NB4 (cell line): ENCODE results near the gene UNC5C.

Experiments used
- MYC ChIP-seq: IDR thresholded peaks from 2 replicates; pipeline ENCODE4 v1.6.1; 2011; ENCODE audit warnings: low read depth, low read length
- POLR2A ChIP-seq: IDR thresholded peaks from 2 replicates; pipeline ENCODE4 v1.6.1; 2011; ENCODE audit warnings: mild to moderate bottlenecking; ENCODE audit not compliant: insufficient read length; ENCODE audit errors: extremely low read depth
- TF ChIP-seq, protein P1 (sequence below): IDR thresholded peaks from one replicate; pipeline ENCODE4 v1.5.1; 2012; ENCODE audit warnings: low read depth, low read length
- TF ChIP-seq, protein P2 (sequence below): IDR thresholded peaks from 2 replicates; pipeline ENCODE4 v1.6.1; 2011; ENCODE audit warnings: low read depth, low read length

DNA sequence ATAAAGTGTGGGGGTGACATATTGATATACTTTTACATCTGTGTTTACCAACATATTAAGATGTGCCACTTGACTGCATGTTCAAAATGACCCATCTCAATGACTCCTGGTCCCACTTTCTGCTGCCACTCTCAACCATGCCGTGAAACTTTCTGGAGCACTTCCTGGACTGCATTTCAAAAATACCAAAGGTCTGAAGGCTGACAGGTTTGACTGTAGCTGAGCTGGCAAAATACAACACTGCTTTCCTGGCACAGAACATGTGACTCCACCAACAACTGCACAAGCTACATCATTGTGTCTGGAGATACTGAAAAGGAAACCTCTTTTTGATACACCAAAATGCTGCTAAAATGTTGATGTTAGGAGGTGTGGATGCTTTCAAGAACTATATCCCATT, 184.8 kb downstream of the UNC5C start:
- TF ChIP-seq POLR2A (no peak), MYC (no peak)
- TF ChIP-seq, protein P1, sequence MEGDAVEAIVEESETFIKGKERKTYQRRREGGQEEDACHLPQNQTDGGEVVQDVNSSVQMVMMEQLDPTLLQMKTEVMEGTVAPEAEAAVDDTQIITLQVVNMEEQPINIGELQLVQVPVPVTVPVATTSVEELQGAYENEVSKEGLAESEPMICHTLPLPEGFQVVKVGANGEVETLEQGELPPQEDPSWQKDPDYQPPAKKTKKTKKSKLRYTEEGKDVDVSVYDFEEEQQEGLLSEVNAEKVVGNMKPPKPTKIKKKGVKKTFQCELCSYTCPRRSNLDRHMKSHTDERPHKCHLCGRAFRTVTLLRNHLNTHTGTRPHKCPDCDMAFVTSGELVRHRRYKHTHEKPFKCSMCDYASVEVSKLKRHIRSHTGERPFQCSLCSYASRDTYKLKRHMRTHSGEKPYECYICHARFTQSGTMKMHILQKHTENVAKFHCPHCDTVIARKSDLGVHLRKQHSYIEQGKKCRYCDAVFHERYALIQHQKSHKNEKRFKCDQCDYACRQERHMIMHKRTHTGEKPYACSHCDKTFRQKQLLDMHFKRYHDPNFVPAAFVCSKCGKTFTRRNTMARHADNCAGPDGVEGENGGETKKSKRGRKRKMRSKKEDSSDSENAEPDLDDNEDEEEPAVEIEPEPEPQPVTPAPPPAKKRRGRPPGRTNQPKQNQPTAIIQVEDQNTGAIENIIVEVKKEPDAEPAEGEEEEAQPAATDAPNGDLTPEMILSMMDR = no peak
- TF ChIP-seq, protein P2, sequence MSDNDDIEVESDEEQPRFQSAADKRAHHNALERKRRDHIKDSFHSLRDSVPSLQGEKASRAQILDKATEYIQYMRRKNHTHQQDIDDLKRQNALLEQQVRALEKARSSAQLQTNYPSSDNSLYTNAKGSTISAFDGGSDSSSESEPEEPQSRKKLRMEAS = no peak
